ENCODE measurements around the gene PDE8B. TPM values are rescaled to one million over a fixed set of nuclear protein-coding genes. Genes with fewer than 3 reads are reported as not detected.

PDE8B gene
- polyA plus RNA-seq, 1 experiment, result 0.02 TPM

DNA sequence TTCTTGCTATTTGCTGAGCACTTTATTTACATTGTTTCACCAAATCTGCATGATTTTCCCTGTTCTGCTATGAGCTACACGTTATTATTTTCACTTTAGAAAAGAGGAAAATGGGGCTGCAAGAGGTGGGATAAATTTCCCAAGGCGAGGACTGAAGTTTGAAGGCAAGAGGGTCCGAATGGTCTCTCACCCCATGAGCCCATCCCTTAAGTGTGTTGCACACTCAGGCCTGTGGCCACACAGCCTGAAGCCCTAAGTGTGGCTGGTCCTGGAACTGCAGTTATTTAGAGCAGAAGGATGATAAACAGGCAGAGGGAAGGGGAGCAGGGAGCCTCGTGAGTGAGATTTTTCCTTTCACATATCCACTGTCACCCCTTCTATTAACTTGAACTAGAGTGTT lies 7.8 kb downstream of the PDE8B start:
- CTCF ChIA-PET, result interaction anchor here (0.8 to 1.1 kb wide), 3 partner anchors 108 to 274 kb away, joined by 3 read pairs; partner anchors contain the start of gene WDR41
- TF ChIP-seq, protein P1, sequence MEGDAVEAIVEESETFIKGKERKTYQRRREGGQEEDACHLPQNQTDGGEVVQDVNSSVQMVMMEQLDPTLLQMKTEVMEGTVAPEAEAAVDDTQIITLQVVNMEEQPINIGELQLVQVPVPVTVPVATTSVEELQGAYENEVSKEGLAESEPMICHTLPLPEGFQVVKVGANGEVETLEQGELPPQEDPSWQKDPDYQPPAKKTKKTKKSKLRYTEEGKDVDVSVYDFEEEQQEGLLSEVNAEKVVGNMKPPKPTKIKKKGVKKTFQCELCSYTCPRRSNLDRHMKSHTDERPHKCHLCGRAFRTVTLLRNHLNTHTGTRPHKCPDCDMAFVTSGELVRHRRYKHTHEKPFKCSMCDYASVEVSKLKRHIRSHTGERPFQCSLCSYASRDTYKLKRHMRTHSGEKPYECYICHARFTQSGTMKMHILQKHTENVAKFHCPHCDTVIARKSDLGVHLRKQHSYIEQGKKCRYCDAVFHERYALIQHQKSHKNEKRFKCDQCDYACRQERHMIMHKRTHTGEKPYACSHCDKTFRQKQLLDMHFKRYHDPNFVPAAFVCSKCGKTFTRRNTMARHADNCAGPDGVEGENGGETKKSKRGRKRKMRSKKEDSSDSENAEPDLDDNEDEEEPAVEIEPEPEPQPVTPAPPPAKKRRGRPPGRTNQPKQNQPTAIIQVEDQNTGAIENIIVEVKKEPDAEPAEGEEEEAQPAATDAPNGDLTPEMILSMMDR (IDR thresholded peaks at IDR 0.05; ENCODE audit: low read depth, low read length), result peak; percentile 32
- no peak for DNase-seq (ENCODE audit: low read depth, low spot score)
- Histone ChIP-seq H3K9me3 (ENCODE audit: control insufficient read depth, insufficient read depth, low read length) (no peaks in the 10 kb centered on the region), H3K27ac (ENCODE audit: low read depth, low read length) (no peak overlapping the region), H3K4me3 (ENCODE audit: low read depth, low read length) (no peak overlapping the region), H3K27me3 (ENCODE audit: control insufficient read depth, insufficient read depth, low read length) (peaks cover 30% of the 10 kb centered on the region)
- POLR2A ChIA-PET, result no interaction called here

DNA sequence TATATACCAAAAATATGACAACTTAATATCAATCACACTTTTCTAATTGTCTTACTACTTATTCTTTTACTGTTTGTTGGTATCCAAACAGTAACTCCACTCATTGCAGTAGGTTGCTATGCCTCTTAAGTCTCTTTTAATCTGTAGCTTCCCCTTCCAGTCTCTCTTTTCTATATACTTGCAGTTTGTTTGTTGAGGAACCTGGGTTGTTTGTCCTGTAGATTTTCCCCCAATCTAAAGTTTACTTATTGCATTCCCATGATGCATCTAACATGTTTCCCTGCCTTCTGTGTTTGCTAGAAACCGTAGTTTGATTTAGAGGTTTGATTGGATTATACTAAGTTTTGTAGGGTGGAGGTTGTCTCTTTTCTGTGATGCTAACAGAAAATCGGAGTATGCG lies 10.6 kb downstream of the PDE8B start:
- Histone ChIP-seq H3K27me3 (ENCODE audit: control insufficient read depth, insufficient read depth, low read length) (peaks cover 28% of the 10 kb centered on the region), H3K4me3 (ENCODE audit: low read depth, low read length) (no peak overlapping the region), H3K9me3 (ENCODE audit: control insufficient read depth, insufficient read depth, low read length) (no peaks in the 10 kb centered on the region), H3K27ac (ENCODE audit: low read depth, low read length) (no peak overlapping the region)
- DNase-seq (ENCODE audit: low read depth, low spot score), result no peak
- ChIA-PET CTCF (interaction anchor here (0.6 kb wide), 1 partner anchor 1019 kb away, joined by 8 read pairs; no protein-coding TSS in a partner anchor), POLR2A (no interaction called here)
- TF ChIP-seq, protein P1 (IDR thresholded peaks at IDR 0.05; ENCODE audit: low read depth, low read length), result no peak

DNA sequence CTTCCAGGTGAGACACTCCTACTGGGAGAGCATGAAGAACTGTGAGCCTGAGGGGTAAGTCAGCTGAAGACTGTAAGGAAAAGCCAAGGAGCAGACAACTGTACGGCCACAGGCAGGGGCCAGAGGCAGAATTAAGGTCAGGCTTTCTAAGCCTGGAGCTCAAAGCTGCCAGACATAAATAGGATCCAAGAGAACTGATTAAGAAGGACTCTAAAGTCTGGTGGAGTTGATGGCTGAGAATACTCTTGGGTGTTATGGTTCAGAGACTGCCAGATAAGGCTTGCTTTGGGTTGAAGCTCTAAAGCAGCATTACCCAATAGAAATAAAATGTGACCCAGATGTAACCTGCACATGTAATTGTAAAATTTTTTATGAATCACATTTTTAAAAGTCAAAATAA lies 12.2 kb downstream of the PDE8B start:
- ChIA-PET CTCF (interaction anchor here (0.5 to 1.4 kb wide), 3 partner anchors 60 to 1539 kb away, joined by 3 to 5 read pairs (median 3); no protein-coding TSS in a partner anchor), POLR2A (no interaction called here)
- no peak for DNase-seq (ENCODE audit: low read depth, low spot score)
- TF ChIP-seq, protein P1 (IDR thresholded peaks at IDR 0.05; ENCODE audit: low read depth, low read length), result no peak
- Histone ChIP-seq H3K9me3 (ENCODE audit: control insufficient read depth, insufficient read depth, low read length) (no peaks in the 10 kb centered on the region), H3K27ac (ENCODE audit: low read depth, low read length) (no peak overlapping the region), H3K27me3 (ENCODE audit: control insufficient read depth, insufficient read depth, low read length) (peaks cover 26% of the 10 kb centered on the region), H3K4me3 (ENCODE audit: low read depth, low read length) (no peak overlapping the region)

DNA sequence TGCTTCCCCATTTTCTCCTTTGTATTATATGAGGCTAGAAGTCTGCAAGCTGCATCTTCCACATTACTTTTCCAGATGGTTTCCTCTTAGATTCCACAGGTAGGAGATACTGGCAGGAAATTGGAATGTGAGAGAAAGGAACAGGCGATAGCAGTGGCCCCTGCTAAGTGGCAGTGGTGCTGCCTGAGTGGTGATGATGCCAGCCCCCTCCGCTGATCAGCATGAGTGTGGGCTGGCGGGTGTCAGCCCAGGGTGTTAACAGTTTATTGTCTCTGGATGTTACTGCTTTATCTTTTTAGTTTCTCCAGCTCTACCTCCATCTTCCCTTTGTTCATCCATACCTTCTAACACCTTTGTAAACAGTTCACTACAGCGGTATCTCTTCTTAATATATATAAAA lies 13.2 kb downstream of the PDE8B start:
- ChIA-PET POLR2A (no interaction called here), CTCF (no interaction called here)
- H3K27me3 ChIP-seq (ENCODE audit: control insufficient read depth, insufficient read depth, low read length), result peaks cover 26% of the 10 kb centered on the region

DNA sequence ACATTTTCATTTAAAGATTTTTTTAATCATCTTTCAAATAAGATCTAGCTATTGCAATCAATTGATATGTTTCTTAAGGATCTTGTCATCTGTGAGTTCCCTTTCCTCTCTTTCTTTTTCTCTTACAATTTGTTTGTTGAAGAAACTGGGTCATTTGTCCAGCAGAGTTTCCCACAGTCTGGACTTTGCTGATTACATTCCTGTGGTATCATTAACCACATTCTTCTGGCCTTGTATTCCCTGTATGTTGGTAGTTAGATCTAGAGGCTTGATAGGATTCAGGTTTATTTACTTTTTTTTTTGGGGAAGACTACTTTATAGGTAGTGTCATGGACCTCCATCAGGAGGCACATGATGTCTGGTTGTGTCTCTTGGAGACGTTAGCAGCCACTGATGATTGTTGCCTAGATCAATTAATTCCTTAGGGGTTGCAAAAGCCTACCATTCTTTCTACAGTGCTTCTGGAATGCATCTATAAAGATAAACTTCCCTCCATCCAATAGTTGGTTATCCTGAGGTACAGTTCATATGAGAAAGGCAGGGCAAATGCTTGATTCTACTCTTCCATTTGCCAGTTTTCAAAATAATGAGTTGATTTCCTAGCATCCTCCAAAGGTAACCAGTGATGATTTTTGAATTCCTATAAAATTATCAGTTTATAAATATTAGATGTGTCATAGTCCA lies 14.3 kb downstream of the PDE8B start:
- peak; percentile 26 for DNase-seq (ENCODE audit: low read depth, low spot score)
- peaks cover 24% of the 10 kb centered on the region for H3K27me3 ChIP-seq (ENCODE audit: control insufficient read depth, insufficient read depth, low read length)
- TF ChIP-seq, protein P1 (IDR thresholded peaks at IDR 0.05; ENCODE audit: low read depth, low read length), result no peak
- H3K27ac ChIP-seq (ENCODE audit: low read depth, low read length), result no peak overlapping the region
- POLR2A ChIA-PET, result no interaction called here
- no peaks in the 10 kb centered on the region for H3K9me3 ChIP-seq (ENCODE audit: control insufficient read depth, insufficient read depth, low read length)
- no peak overlapping the region for H3K4me3 ChIP-seq (ENCODE audit: low read depth, low read length)
- CTCF ChIA-PET, result no interaction called here

More for the DNA sequence above, 13.2 kb downstream of the PDE8B start:
- Histone ChIP-seq H3K4me3 (ENCODE audit: low read depth, low read length) (no peak overlapping the region), H3K27ac (ENCODE audit: low read depth, low read length) (no peak overlapping the region), H3K9me3 (ENCODE audit: control insufficient read depth, insufficient read depth, low read length) (no peaks in the 10 kb centered on the region)
- no peak for DNase-seq (ENCODE audit: low read depth, low spot score)
- TF ChIP-seq, protein P1 (IDR thresholded peaks at IDR 0.05; ENCODE audit: low read depth, low read length), result no peak
